ENCODE data around the gene COL4A2.

Gene COL4A2

DNA sequence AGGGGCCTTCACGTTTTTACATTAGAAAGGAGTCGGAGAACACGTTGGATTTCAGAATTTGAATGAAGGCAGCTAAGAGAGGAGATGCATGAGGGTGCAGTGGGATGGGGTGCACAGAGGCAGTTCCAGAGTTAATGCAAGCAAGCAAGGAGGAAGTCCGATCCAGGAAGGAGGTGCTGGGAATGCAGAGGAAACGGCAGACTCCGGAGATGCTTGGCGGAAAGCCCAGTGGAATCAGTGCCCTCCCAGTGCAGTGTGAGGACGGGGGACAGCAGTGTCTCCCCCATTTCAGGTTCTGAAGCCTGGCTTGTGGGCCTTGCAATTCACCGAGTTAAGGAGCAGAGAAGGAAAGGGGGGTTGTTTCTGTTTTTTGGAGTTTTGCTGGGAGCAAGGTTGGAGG, 100.4 kb downstream of the COL4A2 start (continued):
- TF ChIP-seq ZNF433 (tag by site-specific recombination; IDR thresholded peaks at IDR 0.05; ENCODE audit: low read depth), result no peak
- TF ChIP-seq ZNF114 (tag by site-specific recombination; IDR thresholded peaks at IDR 0.05), result no peak
- no peak for TF ChIP-seq ZEB2 (tag by site-specific recombination; IDR thresholded peaks at IDR 0.05)
- TF ChIP-seq ZNF341 (tag by site-specific recombination; IDR thresholded peaks at IDR 0.05; ENCODE audit: low read depth), result no peak

DNA sequence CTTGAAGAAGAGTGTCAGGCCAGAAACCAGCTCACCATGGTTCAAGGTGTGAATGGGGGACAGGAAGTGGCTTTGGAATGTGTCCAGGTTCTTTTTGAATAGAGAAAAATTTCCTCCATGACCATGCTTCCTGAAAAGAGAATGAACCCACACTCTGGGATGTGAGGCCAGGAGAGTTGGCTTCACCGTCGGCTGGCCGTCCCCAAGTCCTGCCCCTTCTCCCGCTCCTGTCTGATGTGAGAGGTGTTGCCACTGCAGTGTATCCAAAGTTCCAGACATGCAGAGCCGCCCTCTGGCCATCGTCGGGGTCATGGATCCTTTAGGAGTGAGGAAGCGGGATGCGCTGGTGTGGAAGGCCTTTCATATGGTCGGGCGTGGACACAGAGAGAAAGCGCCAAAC, 101.2 kb downstream of the COL4A2 start:
- ChIA-PET POLR2A (no interaction called here), CTCF (no interaction called here)
- no peaks in the 10 kb centered on the region for H3K9me3 ChIP-seq (ENCODE audit: control insufficient read depth, insufficient read depth, low read depth, low read length)
- H3K4me1 ChIP-seq (ENCODE audit: control insufficient read depth, insufficient read depth, low read length), result no peaks in the 10 kb centered on the region; the same call in 1 of the 2 replicates
- H3K36me3 ChIP-seq (ENCODE audit: control insufficient read depth in 2 of 2, insufficient read depth in 1 of 2, low read length in 2 of 2), result no peaks in the 10 kb centered on the region
- no peak overlapping the region for H3K27ac ChIP-seq (ENCODE audit: extremely low read depth, low read depth, low read length)
- no peak for TF ChIP-seq ZNF777 (tag by site-specific recombination; IDR thresholded peaks at IDR 0.05; ENCODE audit: borderline replicate concordance)
- no peak for TF ChIP-seq KLF7 (tag by site-specific recombination; IDR thresholded peaks at IDR 0.05; ENCODE audit: borderline replicate concordance)
- no peak for TF ChIP-seq GLI4 (tag by site-specific recombination; IDR thresholded peaks at IDR 0.05)
- TF ChIP-seq, protein P1, sequence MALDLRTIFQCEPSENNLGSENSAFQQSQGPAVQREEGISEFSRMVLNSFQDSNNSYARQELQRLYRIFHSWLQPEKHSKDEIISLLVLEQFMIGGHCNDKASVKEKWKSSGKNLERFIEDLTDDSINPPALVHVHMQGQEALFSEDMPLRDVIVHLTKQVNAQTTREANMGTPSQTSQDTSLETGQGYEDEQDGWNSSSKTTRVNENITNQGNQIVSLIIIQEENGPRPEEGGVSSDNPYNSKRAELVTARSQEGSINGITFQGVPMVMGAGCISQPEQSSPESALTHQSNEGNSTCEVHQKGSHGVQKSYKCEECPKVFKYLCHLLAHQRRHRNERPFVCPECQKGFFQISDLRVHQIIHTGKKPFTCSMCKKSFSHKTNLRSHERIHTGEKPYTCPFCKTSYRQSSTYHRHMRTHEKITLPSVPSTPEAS (tag by site-specific recombination; IDR thresholded peaks at IDR 0.05), result no peak
- TF ChIP-seq MZF1 (tag by site-specific recombination; IDR thresholded peaks at IDR 0.05; ENCODE audit: borderline replicate concordance), result no peak
- TF ChIP-seq ZNF518A (tag by site-specific recombination; conservative IDR thresholded peaks at IDR 0.05; ENCODE audit: low read depth), result no peak
- TF ChIP-seq, protein P2, sequence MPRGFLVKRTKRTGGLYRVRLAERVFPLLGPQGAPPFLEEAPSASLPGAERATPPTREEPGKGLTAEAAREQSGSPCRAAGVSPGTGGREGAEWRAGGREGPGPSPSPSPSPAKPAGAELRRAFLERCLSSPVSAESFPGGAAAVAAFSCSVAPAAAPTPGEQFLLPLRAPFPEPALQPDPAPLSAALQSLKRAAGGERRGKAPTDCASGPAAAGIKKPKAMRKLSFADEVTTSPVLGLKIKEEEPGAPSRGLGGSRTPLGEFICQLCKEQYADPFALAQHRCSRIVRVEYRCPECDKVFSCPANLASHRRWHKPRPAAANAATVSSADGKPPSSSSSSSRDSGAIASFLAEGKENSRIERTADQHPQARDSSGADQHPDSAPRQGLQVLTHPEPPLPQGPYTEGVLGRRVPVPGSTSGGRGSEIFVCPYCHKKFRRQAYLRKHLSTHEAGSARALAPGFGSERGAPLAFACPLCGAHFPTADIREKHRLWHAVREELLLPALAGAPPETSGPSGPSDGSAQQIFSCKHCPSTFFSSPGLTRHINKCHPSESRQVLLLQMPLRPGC (tag by site-specific recombination; IDR thresholded peaks at IDR 0.05), result no peak
- TF ChIP-seq PRDM2 (tag by site-specific recombination; IDR thresholded peaks at IDR 0.05; ENCODE audit: borderline replicate concordance), result no peak
- no peak for TF ChIP-seq ZNF223 (tag by site-specific recombination; IDR thresholded peaks at IDR 0.05)
- TF ChIP-seq ZFHX2 (tag by site-specific recombination; conservative IDR thresholded peaks at IDR 0.05), result no peak
- TF ChIP-seq SCRT1 (tag by site-specific recombination; IDR thresholded peaks at IDR 0.05; ENCODE audit: borderline replicate concordance), result no peak
- TF ChIP-seq ATF2 (tag by site-specific recombination; IDR thresholded peaks at IDR 0.05; ENCODE audit: low read depth), result no peak
- no peak for TF ChIP-seq ZNF768 (tag by site-specific recombination; IDR thresholded peaks at IDR 0.05)
- no peak for TF ChIP-seq ZNF174 (tag by site-specific recombination; IDR thresholded peaks at IDR 0.05)
- no peak for TF ChIP-seq ZSCAN16 (tag by site-specific recombination; IDR thresholded peaks at IDR 0.05)
- no peak for TF ChIP-seq SP3 (tag by site-specific recombination; IDR thresholded peaks at IDR 0.05)
- TF ChIP-seq ZNF24 (tag by site-specific recombination; IDR thresholded peaks at IDR 0.05), result no peak
- H3K4me3 ChIP-seq (ENCODE audit: low read depth, low read length), result no peak overlapping the region
